C4-2B (cell line): ENCODE measurements around the gene KCNJ10.

Experiments used
- ZFX ChIP-seq: fragments of 450-650 bp; IDR thresholded peaks from 2 replicates; pipeline ENCODE4 v1.6.1; 2017
- TF ChIP-seq, protein P1 (sequence below): fragments of 450-650 bp; conservative IDR thresholded peaks from 2 replicates; pipeline ENCODE4 v1.5.1; 2017; ENCODE audit warnings: mild to moderate bottlenecking

DNA sequence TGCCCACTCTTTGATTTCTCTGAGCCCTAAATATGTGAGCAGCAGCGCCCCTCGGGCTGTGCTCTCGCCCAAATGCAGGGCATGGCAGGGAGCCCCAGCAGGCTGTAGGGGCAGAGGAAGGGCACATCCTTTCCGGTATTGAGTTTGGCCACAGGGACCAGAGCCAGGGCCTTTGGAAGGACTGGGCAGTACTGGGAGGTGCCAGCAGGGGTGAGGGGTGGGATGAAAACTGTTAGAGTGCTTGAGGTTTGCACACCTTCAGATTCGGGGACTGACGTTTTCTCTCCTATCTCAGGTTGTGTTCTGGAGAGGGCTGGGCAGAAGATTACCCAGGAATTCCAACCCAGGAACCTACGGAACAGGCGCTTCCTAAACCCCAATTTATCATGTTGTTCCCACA is 43.4 kb upstream of the KCNJ10 start:
- TF ChIP-seq, protein P1, sequence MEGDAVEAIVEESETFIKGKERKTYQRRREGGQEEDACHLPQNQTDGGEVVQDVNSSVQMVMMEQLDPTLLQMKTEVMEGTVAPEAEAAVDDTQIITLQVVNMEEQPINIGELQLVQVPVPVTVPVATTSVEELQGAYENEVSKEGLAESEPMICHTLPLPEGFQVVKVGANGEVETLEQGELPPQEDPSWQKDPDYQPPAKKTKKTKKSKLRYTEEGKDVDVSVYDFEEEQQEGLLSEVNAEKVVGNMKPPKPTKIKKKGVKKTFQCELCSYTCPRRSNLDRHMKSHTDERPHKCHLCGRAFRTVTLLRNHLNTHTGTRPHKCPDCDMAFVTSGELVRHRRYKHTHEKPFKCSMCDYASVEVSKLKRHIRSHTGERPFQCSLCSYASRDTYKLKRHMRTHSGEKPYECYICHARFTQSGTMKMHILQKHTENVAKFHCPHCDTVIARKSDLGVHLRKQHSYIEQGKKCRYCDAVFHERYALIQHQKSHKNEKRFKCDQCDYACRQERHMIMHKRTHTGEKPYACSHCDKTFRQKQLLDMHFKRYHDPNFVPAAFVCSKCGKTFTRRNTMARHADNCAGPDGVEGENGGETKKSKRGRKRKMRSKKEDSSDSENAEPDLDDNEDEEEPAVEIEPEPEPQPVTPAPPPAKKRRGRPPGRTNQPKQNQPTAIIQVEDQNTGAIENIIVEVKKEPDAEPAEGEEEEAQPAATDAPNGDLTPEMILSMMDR: no peak
- TF ChIP-seq ZFX: no peak
